H1 (cell line): ENCODE data around the gene BIN2.

Source experiments
- KDM1A ChIP-seq: fragments of 200-600, 300-600 bp; sonication (generic); IDR thresholded peaks from 2 replicates; pipeline ENCODE4 v1.7.1; 2016; ENCODE audit warnings: mild to moderate bottlenecking, low read length, borderline replicate concordance
- POLR2A ChIP-seq, 2 experiments: IDR thresholded peaks; 1 replicate in 1 of 2; 2 replicates in 1 of 2; pipeline ENCODE4 v1.6.1; 2011; ENCODE audit warnings: low read depth in 2 of 2, low read length in 2 of 2, mild to moderate bottlenecking in 2 of 2; ENCODE audit errors: control extremely low read depth in 1 of 2
- TF ChIP-seq, protein P1 (sequence below), 3 experiments: IDR thresholded peaks; 1 replicate in 2 of 3; 2 replicates in 1 of 3; pipeline versions ENCODE4 v1.5.1 to v1.6.1; 2011; ENCODE audit warnings: low read length in 3 of 3, mild to moderate bottlenecking in 3 of 3, inconsistent platforms in 2 of 3, low read depth in 1 of 3, moderate library complexity in 1 of 3; ENCODE audit not compliant: insufficient read depth in 1 of 3; ENCODE audit errors: control extremely low read depth in 1 of 3

DNA sequence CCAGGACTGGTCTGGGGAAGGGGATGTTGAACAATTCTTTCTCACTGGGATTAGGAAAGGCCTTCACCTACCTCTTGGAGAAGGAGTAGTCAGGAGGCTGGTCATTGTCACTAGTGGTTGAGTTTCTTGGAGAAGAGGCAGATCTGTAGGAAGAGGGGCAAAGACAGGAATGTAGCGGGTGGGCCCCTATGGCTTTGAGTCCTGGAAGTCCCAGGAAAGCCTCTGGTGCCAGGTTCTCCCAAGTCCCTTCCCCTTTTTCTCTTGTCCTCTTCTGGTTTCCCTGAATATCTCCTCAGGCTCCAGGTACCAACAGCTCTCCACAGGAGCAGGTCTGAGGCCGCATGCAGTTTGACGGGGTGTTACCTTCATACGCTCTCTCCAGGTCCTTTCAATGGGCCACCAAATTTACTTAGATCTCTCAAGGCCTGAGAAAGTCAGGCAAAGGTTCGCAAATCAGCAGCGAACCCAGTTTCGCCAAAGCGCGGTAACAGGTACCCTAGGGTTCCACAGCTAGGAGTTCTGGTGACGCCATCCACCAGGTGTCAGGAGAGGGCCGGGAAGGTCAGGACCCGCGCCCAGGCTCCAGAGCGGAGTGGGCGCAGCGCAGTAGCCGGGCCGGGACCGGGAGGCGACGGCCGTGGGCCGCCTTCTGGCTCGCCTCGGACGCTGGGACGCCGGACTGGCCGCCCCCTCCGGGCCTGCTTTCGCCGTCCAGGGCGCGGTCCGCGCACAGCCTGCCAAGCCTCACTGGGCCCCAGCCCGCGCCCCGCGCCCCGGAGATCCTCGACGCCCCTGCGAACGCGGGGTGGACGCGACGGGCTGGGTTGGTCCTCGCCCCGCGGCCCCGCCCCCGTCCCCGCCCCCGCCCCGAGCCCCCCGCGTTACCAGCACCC is 54.6 kb downstream of the BIN2 start:
- TF ChIP-seq, protein P1, sequence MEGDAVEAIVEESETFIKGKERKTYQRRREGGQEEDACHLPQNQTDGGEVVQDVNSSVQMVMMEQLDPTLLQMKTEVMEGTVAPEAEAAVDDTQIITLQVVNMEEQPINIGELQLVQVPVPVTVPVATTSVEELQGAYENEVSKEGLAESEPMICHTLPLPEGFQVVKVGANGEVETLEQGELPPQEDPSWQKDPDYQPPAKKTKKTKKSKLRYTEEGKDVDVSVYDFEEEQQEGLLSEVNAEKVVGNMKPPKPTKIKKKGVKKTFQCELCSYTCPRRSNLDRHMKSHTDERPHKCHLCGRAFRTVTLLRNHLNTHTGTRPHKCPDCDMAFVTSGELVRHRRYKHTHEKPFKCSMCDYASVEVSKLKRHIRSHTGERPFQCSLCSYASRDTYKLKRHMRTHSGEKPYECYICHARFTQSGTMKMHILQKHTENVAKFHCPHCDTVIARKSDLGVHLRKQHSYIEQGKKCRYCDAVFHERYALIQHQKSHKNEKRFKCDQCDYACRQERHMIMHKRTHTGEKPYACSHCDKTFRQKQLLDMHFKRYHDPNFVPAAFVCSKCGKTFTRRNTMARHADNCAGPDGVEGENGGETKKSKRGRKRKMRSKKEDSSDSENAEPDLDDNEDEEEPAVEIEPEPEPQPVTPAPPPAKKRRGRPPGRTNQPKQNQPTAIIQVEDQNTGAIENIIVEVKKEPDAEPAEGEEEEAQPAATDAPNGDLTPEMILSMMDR (IDR thresholded peaks at IDR 0.05; ENCODE audit: control extremely low read depth in 1 of 3, insufficient read depth in 1 of 3, low read depth in 1 of 3, low read length in 3 of 3): peak; percentile 66 to 91 (median 77)
- 0 out of 3 replicates have a peak, but pooled peaks of 1 of the 2 experiments have one; percentile 26 for TF ChIP-seq POLR2A (IDR thresholded peaks at IDR 0.05; ENCODE audit: control extremely low read depth in 1 of 2, low read depth in 2 of 2, low read length in 2 of 2)
- peak; percentile 65; the same call in 1 of the 2 replicates for TF ChIP-seq KDM1A
